GM13977 (cell line): ENCODE data around the gene COL27A1.

Experiments
- DNase-seq: peaks from one replicate; pipeline ENCODE4 v3.0.0; 2012; ENCODE audit warnings: low spot score
- CTCF ChIP-seq: IDR thresholded peaks from 2 replicates; pipeline ENCODE4 v1.5.1; 2012; ENCODE audit warnings: mild to moderate bottlenecking, control low read depth; ENCODE audit not compliant: insufficient read depth; ENCODE audit errors: extremely low read depth, missing control alignments
- in situ Hi-C: fragments of 300-500 bp; cut with MboI; formaldehyde crosslinking; loops from one replicate; pipeline ENCODE4 v1.12.0; 2022; ENCODE audit warnings: low sequenced_read_pairs, low pct_unique_long_range_greater_than_20kb, mixed read lengths, inconsistent platforms; ENCODE audit not compliant: unreplicated experiment

Gene COL27A1

GRCh38 chr9:114335745-114336144 lies 180.4 kb downstream of the COL27A1 start:
- in situ Hi-C loops = no loop called here
- no peak for TF ChIP-seq CTCF
- DNase-seq = no peak

GRCh38 chr9:114336157-114336556 lies 180.8 kb downstream of the COL27A1 start:
- in situ Hi-C loops = no loop called here
- no peak for TF ChIP-seq CTCF
- no peak for DNase-seq

- no peak for TF ChIP-seq CTCF
- no peak for DNase-seq
- in situ Hi-C loops = no loop called here
These were observed 181.5 kb downstream of the COL27A1 start for GRCh38 chr9:114336699-114337395.

- TF ChIP-seq CTCF = no peak
- in situ Hi-C loops = no loop called here
- no peak for DNase-seq
These were observed 182.8 kb downstream of the COL27A1 start for GRCh38 chr9:114338187-114338586.

- in situ Hi-C loops = no loop called here
- peak; percentile 92 for TF ChIP-seq CTCF
- peak; percentile 90 for DNase-seq
These were observed 184.0 kb downstream of the COL27A1 start for GRCh38 chr9:114339130-114339908.

GRCh38 chr9:114341152-114341830 lies 186.0 kb downstream of the COL27A1 start:
- no peak for DNase-seq
- in situ Hi-C loops = no loop called here
- no peak for TF ChIP-seq CTCF
